SW480 (cell line): ENCODE results near the gene SMO.
"Not testable (repeated sequence)": the region's sequence is repeated elsewhere in the genome, so short reads cannot be mapped to it uniquely, and the experiment has no call there.

Experiments
- DNase-seq: peaks from one replicate; pipeline ENCODE4 v3.0.0-alpha.2; 2016; ENCODE audit warnings: low spot score

Gene SMO

DNA sequence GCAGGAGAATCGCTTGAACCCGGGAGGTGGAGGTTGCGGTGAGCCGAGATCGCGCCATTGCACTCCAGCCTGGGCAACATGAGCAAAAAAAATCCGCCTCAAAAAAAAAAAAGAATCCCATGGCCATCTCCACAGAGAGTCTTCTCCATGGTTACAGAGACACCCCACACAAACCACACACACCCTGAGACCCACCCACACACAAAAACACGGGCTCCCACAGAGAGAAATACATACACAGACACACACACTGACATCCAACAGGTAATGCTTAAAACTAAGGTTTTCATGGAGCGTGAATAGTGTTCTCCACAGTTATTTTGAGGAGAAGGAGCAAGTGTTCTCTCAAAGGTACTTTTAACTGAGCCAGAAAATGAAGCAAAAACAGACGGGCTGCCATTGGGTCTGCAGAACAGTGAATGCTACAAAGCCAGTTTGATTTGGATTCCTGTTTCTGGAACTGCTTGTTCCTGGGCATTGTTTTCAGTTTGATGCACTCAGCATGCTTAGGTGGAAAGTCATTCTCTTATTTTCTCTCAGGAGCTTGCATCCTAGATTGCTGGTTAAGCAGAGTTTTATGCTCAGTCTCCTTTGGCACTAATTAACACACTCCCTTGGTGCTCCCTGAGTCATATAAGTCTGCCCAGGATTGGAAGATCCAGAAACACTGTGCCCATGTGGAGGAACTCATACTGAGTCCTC is 51.8 kb downstream of the SMO start:
- no peak for DNase-seq

- no peak for DNase-seq
These were observed 55.8 kb downstream of the SMO start for GRCh38 chr7:129244220-129244619.

DNA sequence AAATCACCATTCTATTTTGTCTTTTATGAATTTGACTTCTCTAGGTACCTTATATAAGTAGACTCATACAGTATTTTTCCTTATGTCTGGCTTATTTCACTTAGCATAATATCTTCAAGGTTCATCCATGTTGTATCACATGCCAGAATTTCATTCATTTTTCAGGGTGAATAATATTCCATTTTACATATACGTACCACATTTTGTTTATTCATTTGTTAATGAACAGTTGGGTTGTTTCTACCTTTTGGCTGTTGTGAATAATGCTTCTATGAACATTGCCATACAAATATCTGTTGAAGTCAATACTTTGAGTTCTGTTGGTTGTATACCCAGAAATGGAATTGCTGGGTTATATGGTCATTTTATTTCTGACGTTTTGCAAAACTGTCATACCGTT is 57.1 kb downstream of the SMO start:
- DNase-seq = no peak

- no peak for DNase-seq
These were observed 58.7 kb downstream of the SMO start for GRCh38 chr7:129247087-129247486.

GRCh38 chr7:129252128-129252527 is 63.7 kb downstream of the SMO start:
- DNase-seq = no peak

DNA sequence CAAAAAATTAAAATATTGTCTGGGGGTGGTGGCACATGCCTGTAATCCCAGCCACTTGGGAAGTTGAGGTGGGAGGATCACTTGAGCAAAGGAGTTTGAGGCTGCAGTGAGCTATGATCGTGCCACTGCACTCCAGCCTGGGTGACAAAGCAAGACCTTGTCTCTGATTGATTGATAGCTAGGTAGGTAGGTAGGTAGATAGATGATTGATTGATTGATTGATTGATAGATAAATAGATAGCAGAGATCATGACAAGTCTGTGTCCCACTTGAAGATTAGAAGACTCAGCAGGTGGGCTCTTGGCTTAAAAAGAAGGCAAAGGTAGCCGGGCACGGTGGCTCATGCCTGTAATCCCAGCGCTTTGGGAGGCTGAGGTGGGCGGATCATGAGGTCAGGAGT is 64.2 kb downstream of the SMO start:
- not testable (repeated sequence) for DNase-seq

DNA sequence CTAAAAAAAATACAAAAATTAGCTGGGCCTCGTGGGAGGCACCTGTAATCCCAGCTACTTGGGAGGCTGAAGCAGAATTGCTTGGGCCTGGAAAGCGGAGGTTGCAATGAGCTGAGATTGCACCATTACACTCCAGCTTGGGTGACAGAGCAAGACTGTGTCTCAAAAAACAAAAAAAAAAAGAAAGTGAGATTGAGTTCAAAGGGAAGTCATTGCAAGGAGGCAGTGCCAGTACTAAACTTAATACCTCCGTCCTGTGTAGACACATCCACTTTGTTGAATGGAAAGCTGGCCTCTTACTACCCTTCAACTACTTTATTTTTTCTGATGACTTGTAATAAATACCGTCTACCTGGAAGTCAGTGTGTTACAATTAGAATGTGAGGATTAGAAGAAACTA is 67.4 kb downstream of the SMO start:
- DNase-seq = no peak

DNA sequence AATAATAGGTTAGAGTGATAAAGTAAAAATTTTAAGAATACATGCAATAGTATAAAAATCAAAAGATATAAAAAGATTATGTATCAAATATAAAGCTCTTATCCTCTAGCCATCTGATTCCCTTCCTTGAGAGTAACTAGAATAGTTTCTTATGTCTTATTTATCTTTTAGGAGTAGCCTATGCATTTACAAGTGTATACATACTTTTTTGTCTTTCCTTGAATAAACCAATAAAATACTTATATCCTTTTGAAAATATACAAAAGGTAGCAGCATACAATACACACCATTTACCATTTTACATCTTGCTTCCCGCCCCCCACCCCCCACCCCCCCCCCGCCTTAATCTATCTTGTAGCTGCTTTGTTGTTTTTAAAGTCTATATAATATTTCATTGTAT is 67.8 kb downstream of the SMO start:
- no peak for DNase-seq

DNA sequence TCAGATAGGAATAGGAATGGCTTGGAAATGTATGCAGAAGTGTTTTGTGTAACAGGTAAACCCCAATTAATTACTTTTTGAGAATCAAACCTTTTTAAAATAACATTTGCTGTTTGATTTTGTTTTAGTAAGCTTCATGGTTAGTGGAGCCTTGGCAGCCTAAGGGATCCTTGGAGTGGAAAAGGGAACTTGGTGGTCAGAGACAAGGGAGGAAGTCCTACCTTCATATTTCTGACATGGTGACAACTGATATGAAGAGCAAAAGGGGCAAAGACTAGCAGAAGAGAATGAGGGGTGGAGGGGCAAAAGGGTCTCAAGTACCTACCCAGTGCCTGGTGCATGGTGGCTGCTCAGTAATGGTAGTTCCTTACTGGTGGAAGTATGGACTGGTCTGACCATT is 68.7 kb downstream of the SMO start:
- no peak for DNase-seq

GRCh38 chr7:129258649-129259389 is 70.4 kb downstream of the SMO start:
- DNase-seq = no peak

- peak; percentile 67 for DNase-seq
These were observed 73.9 kb downstream of the SMO start for GRCh38 chr7:129262324-129262723.
